Endothelial cell of umbilical vein (primary cell): ENCODE data around the gene MORN5. TPM values are rescaled to one million over a fixed set of nuclear protein-coding genes. Genes with fewer than 3 reads are reported as not detected.

Experiments
- BruUV-seq: library from RNA; stranded (reverse); fragments of 400-500 nt; replicated peaks from 2 replicates; lab custom pipeline; 2021; lab: Mats Ljungman, UMichigan
- CTCF ChIA-PET: fragments of 300-600, 350-600 bp; sonication (Branson Sonifier 250); formaldehyde crosslinking; loops from one replicate; lab custom pipeline; 2021; ENCODE audit warnings: antibody characterized with exemption, inconsistent platforms; lab: Charles Lee
- POLR2A ChIA-PET: fragments of 300-600, 350-600 bp; sonication (Branson Sonifier 250); formaldehyde crosslinking; loops from one replicate; lab custom pipeline; 2021; ENCODE audit warnings: antibody characterized with exemption, inconsistent platforms; lab: Charles Lee
- DNase-seq: peaks from one replicate; pipeline ENCODE4 v3.0.0-alpha.2; 2011; ENCODE audit warnings: low read depth, low spot score
- FAIRE-seq: peaks from 2 replicates; lab custom pipeline; 2011; peaks lifted over from hg19 to GRCh38; lab: Jason Lieb, UNC
- H2AFZ ChIP-seq: 2 replicates; pipeline ENCODE4 v1.6.0; 2012; ENCODE audit warnings: low read depth, low read length, control low read depth, inconsistent platforms
- H3K27ac ChIP-seq: 2 replicates; pipeline ENCODE4 v1.5.1; 2011; ENCODE audit warnings: low read depth, mild to moderate bottlenecking, control low read depth, low read length, moderate library complexity; ENCODE audit not compliant: insufficient read depth
- H3K27me3 ChIP-seq, 2 experiments: 2 replicates each; pipeline versions ENCODE4 v1.6.0 to v1.6.1; 2011; ENCODE audit warnings: low read length in 2 of 2, mixed read lengths in 1 of 2; ENCODE audit not compliant: control insufficient read depth in 2 of 2, insufficient read depth in 2 of 2
- H3K36me3 ChIP-seq, 2 experiments: 2 replicates in 1 of 2; 3 replicates in 1 of 2; pipeline ENCODE4 v1.5.1; 2011; ENCODE audit warnings: low read length in 2 of 2, mild to moderate bottlenecking in 1 of 2, moderate library complexity in 1 of 2; ENCODE audit not compliant: control insufficient read depth in 2 of 2, insufficient read depth in 2 of 2; ENCODE audit errors: extremely low read depth in 1 of 2
- H3K4me1 ChIP-seq: 3 replicates; pipeline ENCODE4 v1.5.1; 2011; ENCODE audit warnings: mild to moderate bottlenecking, low read length; ENCODE audit not compliant: control insufficient read depth, insufficient read depth; ENCODE audit errors: extremely low read depth
- H3K4me2 ChIP-seq: 2 replicates; pipeline ENCODE4 v1.6.1; 2011; ENCODE audit warnings: low read length, control low read depth, mixed read lengths; ENCODE audit not compliant: insufficient read depth
- H3K4me3 ChIP-seq, 3 experiments: fragments of 200-600 bp in 1 of 3; sonication (generic), shearing (Covaris generic) in 1 of 3; replicated peaks in 1 of 3; 2 replicates each; pipeline ENCODE4 v1.5.1; 2011 to 2016; ENCODE audit warnings: control low read depth in 3 of 3, low read length in 3 of 3, mild to moderate bottlenecking in 2 of 3, inconsistent platforms in 1 of 3, low read depth in 1 of 3, moderate library complexity in 1 of 3; ENCODE audit not compliant: insufficient read depth in 1 of 3
- H3K79me2 ChIP-seq: 2 replicates; pipeline ENCODE4 v1.6.0; 2012; ENCODE audit warnings: low read length, inconsistent platforms; ENCODE audit not compliant: control insufficient read depth, insufficient read depth
- H3K9ac ChIP-seq: replicated peaks from 2 replicates; pipeline ENCODE3; 2011; ENCODE audit warnings: low read length, control low read depth; ENCODE audit not compliant: insufficient read depth; ENCODE audit errors: extremely low read depth
- H3K9me1 ChIP-seq: replicated peaks from 3 replicates; pipeline ENCODE4 v1.6.0; 2011; ENCODE audit warnings: mild to moderate bottlenecking, low read length; ENCODE audit not compliant: control insufficient read depth, insufficient read depth; ENCODE audit errors: extremely low read depth
- H3K9me3 ChIP-seq: replicated peaks from 2 replicates; pipeline ENCODE4 v1.5.1; 2012; ENCODE audit warnings: low read length, inconsistent platforms; ENCODE audit not compliant: control insufficient read depth, insufficient read depth
- H4K20me1 ChIP-seq: replicated peaks from 2 replicates; pipeline ENCODE3; 2011; ENCODE audit warnings: mild to moderate bottlenecking, low read length; ENCODE audit not compliant: control insufficient read depth, insufficient read depth; ENCODE audit errors: extremely low read depth
- EZH2 ChIP-seq: IDR thresholded peaks from 2 replicates; pipeline ENCODE4 v1.6.1; 2012; ENCODE audit warnings: borderline replicate concordance, low read depth, mild to moderate bottlenecking, moderate library complexity, low read length, inconsistent platforms; ENCODE audit not compliant: severe bottlenecking
- FOS ChIP-seq: IDR thresholded peaks from 2 replicates; pipeline ENCODE4 v1.6.1; 2011; ENCODE audit warnings: mild to moderate bottlenecking, low read length, moderate library complexity, borderline replicate concordance; ENCODE audit not compliant: insufficient read depth
- GATA2 ChIP-seq: IDR thresholded peaks from 2 replicates; pipeline ENCODE4 v1.7.0; 2011; ENCODE audit warnings: low read depth, mild to moderate bottlenecking, moderate library complexity, mixed read lengths, low read length; ENCODE audit not compliant: insufficient read length, insufficient read depth
- JUN ChIP-seq: IDR thresholded peaks from 2 replicates; pipeline ENCODE4 v1.6.1; 2011; ENCODE audit warnings: borderline replicate concordance, low read depth; ENCODE audit not compliant: insufficient read length, insufficient read depth
- MYC ChIP-seq: IDR thresholded peaks from one replicate; pipeline ENCODE4 v1.6.1; 2011; ENCODE audit warnings: mild to moderate bottlenecking, low read depth, low read length
- POLR2A ChIP-seq: IDR thresholded peaks from 2 replicates; pipeline ENCODE4 v1.6.1; 2012; ENCODE audit warnings: low read depth, mild to moderate bottlenecking, control low read depth, low read length
- dilution Hi-C: fragments of 300-500 bp; cut with MboI; formaldehyde crosslinking; loops from one replicate; pipeline ENCODE4 v1.15.0; 2019; ENCODE audit warnings: low sequenced_read_pairs; ENCODE audit not compliant: extremely low pct_ligation_motif_present
- intact Hi-C: fragments of 100-400 bp; cut with micrococcal nuclease; formaldehyde crosslinking; loops from one replicate; pipeline ENCODE4 v1.10.0; 2022
- polyA plus RNA-seq, 4 experiments: library from polyadenylated mRNA; depleted of rRNA in 3 of 4; stranded (reverse) in 3 of 4; unstranded in 1 of 4; fragments of >200 nt; gene quantifications; 2 replicates each; pipeline versions ENCODE4 v1.2.1 to v1.2.3, GENCODE V29; 2011 to 2012; ENCODE audit warnings: missing spikeins in 1 of 4
- total RNA-seq: library from RNA; stranded (reverse); gene quantifications from 2 replicates; pipeline ENCODE4 v1.2.3, GENCODE V29; 2021
- TF ChIP-seq, protein P1 (sequence below): IDR thresholded peaks from 2 replicates; pipeline ENCODE4 v1.6.1; 2011; ENCODE audit not compliant: insufficient read depth, insufficient read length
- TF ChIP-seq, protein P2 (sequence below), 2 donors: IDR thresholded peaks; 1 replicate in 1 of 2; 2 replicates in 1 of 2; pipeline ENCODE4 v1.5.1; 2011; ENCODE audit warnings: low read length in 2 of 2, mild to moderate bottlenecking in 2 of 2, moderate library complexity in 2 of 2, control low read depth in 1 of 2, inconsistent platforms in 1 of 2, low read depth in 1 of 2; ENCODE audit not compliant: insufficient read depth in 1 of 2; ENCODE audit errors: extremely low read depth in 1 of 2

Gene MORN5
- total and polyA plus RNA-seq, 2 donors (not counting 3 experiments of a cell fraction or from before 2014, with no cell fraction given) = not detected

DNA sequence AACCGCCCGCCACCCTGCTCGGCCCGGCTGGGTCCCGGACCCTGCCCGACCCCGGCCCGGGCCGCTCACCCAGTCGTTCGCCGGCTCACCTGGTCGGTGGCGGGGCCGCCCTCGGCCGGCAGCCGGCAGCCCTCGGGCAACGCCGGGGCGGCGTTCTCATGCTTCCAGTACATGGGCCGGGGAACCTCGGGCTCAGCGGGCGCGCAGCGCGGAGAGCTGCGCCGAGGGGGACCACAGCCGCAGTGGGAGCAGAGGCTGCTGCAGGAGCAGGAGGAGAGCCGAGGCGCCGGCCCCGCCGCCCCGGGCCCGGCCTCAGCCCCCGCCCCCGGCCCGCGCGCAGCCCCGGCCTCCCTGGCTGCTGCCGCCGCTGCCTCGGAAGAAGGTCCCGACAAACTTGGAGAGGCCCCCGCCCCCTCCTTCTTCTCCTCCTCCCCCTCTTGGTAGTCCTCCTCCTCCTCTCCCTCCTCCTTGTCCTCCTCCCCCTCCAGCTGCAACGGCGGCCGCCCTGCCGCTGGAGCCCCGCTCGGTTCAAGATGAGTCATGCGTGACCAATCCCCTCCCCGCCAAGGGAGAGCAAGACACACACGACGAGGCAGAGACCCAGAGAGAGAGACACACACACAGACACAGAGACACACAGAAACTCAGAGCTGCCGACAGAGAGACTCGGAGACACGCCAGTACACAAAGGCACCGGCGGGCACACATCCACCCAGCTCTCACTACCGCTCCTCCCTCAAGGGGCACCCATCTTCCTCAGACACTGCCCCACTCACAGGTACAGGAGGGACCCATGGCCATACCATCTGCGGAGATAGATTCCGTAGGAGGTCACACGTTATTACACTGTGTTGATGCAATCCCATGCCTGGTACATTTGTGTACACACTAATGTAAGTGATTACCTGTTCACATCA is 69.1 kb downstream of the MORN5 start, which contains the start of gene LHX6:
TSS of gene LHX6 (minus strand) at position 390 of the 917 bp plus-strand sequence. CDS start at position 173, 217 bp downstream.
- BruUV-seq = no TSS peak
- H3K4me1 ChIP-seq = peaks cover 10% of the 10 kb centered on the region
- peak within 1 kb of the TSS; percentile 60 for H3K4me2 ChIP-seq
- H3K4me3 ChIP-seq = peak within 1 kb of the TSS; percentile 18 to 55 (median 41)
- TF ChIP-seq FOS = peak; percentile 66
- TF ChIP-seq JUN = peak; percentile 28
- no peak for TF ChIP-seq MYC
- peak; percentile 80 for TF ChIP-seq EZH2
- H3K36me3 ChIP-seq = no peaks in the 10 kb centered on the region
- H3K9me3 ChIP-seq = no peaks in the 10 kb centered on the region
- DNase-seq = peak; percentile 43
- H2AFZ ChIP-seq = peak within 1 kb of the TSS; percentile 71
- H3K79me2 ChIP-seq = no peaks in the 10 kb centered on the region
- peaks cover 42 to 54% of the 10 kb centered on the region in 2 experiments for H3K27me3 ChIP-seq
- dilution Hi-C loops = no loop called here
- no peaks in the 10 kb centered on the region for H4K20me1 ChIP-seq
- peak within 1 kb of the TSS; percentile 18 for H3K9ac ChIP-seq
- FAIRE-seq = peak; percentile 71
- intact Hi-C loops = loop anchor here (1.0 to 5.0 kb wide), 3 partner anchors 72 to 118 kb away; partner anchors contain the start of genes MORN5 and NDUFA8
- no peaks in the 10 kb centered on the region for H3K9me1 ChIP-seq
- H3K27ac ChIP-seq = no peak within 1 kb of the TSS
- POLR2A ChIA-PET = interaction anchor here (0.6 to 1.1 kb wide), 2 partner anchors 27 to 1819 kb away, joined by 3 read pairs; no protein-coding TSS in a partner anchor
- CTCF ChIA-PET = interaction anchor here (0.6 to 2.1 kb wide), 7 partner anchors 26 to 130 kb away, joined by 3 to 15 read pairs (median 3); no protein-coding TSS in a partner anchor

DNA sequence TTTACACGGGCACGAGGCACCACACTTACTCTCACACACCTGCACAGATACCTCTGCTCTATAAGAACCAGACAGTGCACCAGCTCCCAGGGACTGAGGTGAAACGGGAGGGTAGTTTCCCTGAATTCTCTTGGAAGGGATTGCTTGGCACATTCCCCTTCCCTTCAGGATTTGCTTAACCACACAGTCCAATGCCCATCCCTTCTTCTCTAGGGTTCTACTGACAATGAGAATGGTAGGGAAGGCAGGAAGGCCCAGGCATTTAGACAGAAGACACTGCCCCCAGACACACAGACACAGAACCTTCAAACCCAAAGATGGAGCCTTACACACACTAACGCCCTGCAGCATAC is 69.8 kb downstream of the MORN5 start:
- dilution Hi-C loops = no loop called here
- Histone ChIP-seq H3K36me3 (no peaks in the 10 kb centered on the region), H3K9me1 (no peaks in the 10 kb centered on the region), H3K9ac (no peak overlapping the region), H3K79me2 (no peaks in the 10 kb centered on the region), H3K27me3 (peaks cover 40 to 54% of the 10 kb centered on the region in 2 experiments), H3K4me2 (no peak overlapping the region), H3K4me3 (no peak overlapping the region), H3K9me3 (no peaks in the 10 kb centered on the region), H3K27ac (no peak overlapping the region), H4K20me1 (no peaks in the 10 kb centered on the region), H3K4me1 (peaks cover 10% of the 10 kb centered on the region), H2AFZ (no peak overlapping the region)
- CTCF ChIA-PET = interaction anchor here (0.6 to 2.1 kb wide), 4 partner anchors 56 to 130 kb away, joined by 3 to 15 read pairs (median 4); no protein-coding TSS in a partner anchor
- FAIRE-seq = no peak
- POLR2A ChIA-PET = interaction anchor here (1.1 kb wide), 1 partner anchor 26 kb away, joined by 3 read pairs; no protein-coding TSS in a partner anchor
- intact Hi-C loops = loop anchor here (2.0 to 5.0 kb wide), 2 partner anchors 72 to 117 kb away; partner anchors contain the start of genes MORN5 and NDUFA8
- no TSS peak for BruUV-seq
- TF ChIP-seq, protein P1, sequence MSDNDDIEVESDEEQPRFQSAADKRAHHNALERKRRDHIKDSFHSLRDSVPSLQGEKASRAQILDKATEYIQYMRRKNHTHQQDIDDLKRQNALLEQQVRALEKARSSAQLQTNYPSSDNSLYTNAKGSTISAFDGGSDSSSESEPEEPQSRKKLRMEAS = no peak
- TF ChIP-seq, protein P2, sequence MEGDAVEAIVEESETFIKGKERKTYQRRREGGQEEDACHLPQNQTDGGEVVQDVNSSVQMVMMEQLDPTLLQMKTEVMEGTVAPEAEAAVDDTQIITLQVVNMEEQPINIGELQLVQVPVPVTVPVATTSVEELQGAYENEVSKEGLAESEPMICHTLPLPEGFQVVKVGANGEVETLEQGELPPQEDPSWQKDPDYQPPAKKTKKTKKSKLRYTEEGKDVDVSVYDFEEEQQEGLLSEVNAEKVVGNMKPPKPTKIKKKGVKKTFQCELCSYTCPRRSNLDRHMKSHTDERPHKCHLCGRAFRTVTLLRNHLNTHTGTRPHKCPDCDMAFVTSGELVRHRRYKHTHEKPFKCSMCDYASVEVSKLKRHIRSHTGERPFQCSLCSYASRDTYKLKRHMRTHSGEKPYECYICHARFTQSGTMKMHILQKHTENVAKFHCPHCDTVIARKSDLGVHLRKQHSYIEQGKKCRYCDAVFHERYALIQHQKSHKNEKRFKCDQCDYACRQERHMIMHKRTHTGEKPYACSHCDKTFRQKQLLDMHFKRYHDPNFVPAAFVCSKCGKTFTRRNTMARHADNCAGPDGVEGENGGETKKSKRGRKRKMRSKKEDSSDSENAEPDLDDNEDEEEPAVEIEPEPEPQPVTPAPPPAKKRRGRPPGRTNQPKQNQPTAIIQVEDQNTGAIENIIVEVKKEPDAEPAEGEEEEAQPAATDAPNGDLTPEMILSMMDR (IDR thresholded peaks at IDR 0.05; ENCODE audit: extremely low read depth in 1 of 2, insufficient read depth in 1 of 2, low read depth in 1 of 2, low read length in 2 of 2) = no peak
- TF ChIP-seq EZH2 (peak; percentile 30), POLR2A (no peak), MYC (no peak), GATA2 (no peak), JUN (no peak)
- DNase-seq = no peak
